ENCODE data around the gene HNRNPUL1. TPM values are rescaled to one million over a fixed set of nuclear protein-coding genes. Genes with fewer than 3 reads are reported as not detected.

HNRNPUL1 gene
- total and polyA plus RNA-seq, 2 of the 8 experiments (the other 6 are each of a cell fraction or from before 2014, with no cell fraction given) = 99.5 to 264 TPM

- H4K5ac ChIP-seq (ENCODE audit: insufficient read length, low read depth, low read length) = no peak overlapping the region
- H2BK5ac ChIP-seq (ENCODE audit: low read depth, low read length) = no peak overlapping the region
- no peak overlapping the region for H2BK20ac ChIP-seq (ENCODE audit: low read length)
- H3K4me2 ChIP-seq (ENCODE audit: insufficient read depth in 1 of 2, low read depth in 2 of 2, low read length in 2 of 2) = no peak overlapping the region
- peaks cover 0 to 11% of the 10 kb centered on the region in 2 experiments for H4K20me1 ChIP-seq (replicated peaks in 1 of 2; ENCODE audit: control insufficient read depth in 1 of 2, insufficient read depth in 2 of 2, low read length in 2 of 2)
- H3K9me3 ChIP-seq (ENCODE audit: insufficient read depth in 2 of 2, low read depth in 1 of 2, low read length in 1 of 2) = no peaks in the 10 kb centered on the region
- DNase-seq (ENCODE audit: low read depth in 1 of 2, low spot score in 2 of 2) = no peak
- no peaks in the 10 kb centered on the region for H3K27me3 ChIP-seq (replicated peaks in 1 of 4; ENCODE audit: control insufficient read depth in 3 of 4, extremely low read depth in 1 of 4, insufficient read depth in 3 of 4, low read length in 3 of 4)
- H3K4ac ChIP-seq (replicated peaks; ENCODE audit: insufficient read length, low read depth, low read length) = no peak overlapping the region
- H2BK15ac ChIP-seq (ENCODE audit: low read length) = no peak overlapping the region
- no peak overlapping the region for H3K18ac ChIP-seq (ENCODE audit: extremely low read depth, low read length)
- H3K79me1 ChIP-seq (ENCODE audit: low read depth, low read length) = 0 out of 2 replicates have a peak, but pooled peaks cover 4% of the 10 kb centered on the region
- H3K27ac ChIP-seq (ENCODE audit: low read depth, low read length) = no peak overlapping the region
- FAIRE-seq = no peak
- peaks cover 10% of the 10 kb centered on the region; the same call in 1 of the 2 replicates for H3K23me2 ChIP-seq (ENCODE audit: low read depth, low read length)
- WGBS, 2 experiments (ENCODE audit: extremely low coverage in 1 of 2, insufficient coverage in 1 of 2, insufficient read length in 1 of 2, insufficient replicate concordance in 2 of 2, low coverage in 1 of 2, low lambda C conversion rate in 2 of 2, missing lambda C conversion rate in 1 of 2) = 95% methylated on average over 8 of the region's 8 CpGs; no CpG with 5 or more reads in 1 of the 2 experiments
- no peak overlapping the region for H4K91ac ChIP-seq (replicated peaks; ENCODE audit: insufficient read length, low read length)
- POLR2A ChIA-PET (ENCODE audit: partially characterized antibody) = interaction anchor here (0.7 to 7.5 kb wide), 5 partner anchors 8 to 37 kb away, joined by 3 to 49 read pairs (median 3); partner anchors contain the start of gene HNRNPUL1
- H4K8ac ChIP-seq (ENCODE audit: extremely low read depth, insufficient read depth, low read length) = no peak overlapping the region
- H2AK5ac ChIP-seq (ENCODE audit: low read depth, low read length) = no peak overlapping the region
- CTCF ChIA-PET (ENCODE audit: partially characterized antibody) = interaction anchor here (0.6 to 1.9 kb wide), 4 partner anchors 16 to 30 kb away, joined by 3 to 8 read pairs (median 5); no protein-coding TSS in a partner anchor
- no peak overlapping the region for H3K23ac ChIP-seq (ENCODE audit: insufficient read length)
- no peak overlapping the region for H2BK12ac ChIP-seq (ENCODE audit: low read depth, low read length)
- no peak overlapping the region for H3K4me3 ChIP-seq (ENCODE audit: extremely low read depth in 1 of 4, insufficient read depth in 2 of 4, low read depth in 3 of 4, low read length in 4 of 4)
- no peak overlapping the region for H3K56ac ChIP-seq (replicated peaks; ENCODE audit: insufficient read length, low read depth, low read length)
- H3K9ac ChIP-seq (replicated peaks in 1 of 4; ENCODE audit: extremely low read depth in 1 of 4, low read depth in 3 of 4, low read length in 3 of 4) = no peak overlapping the region
- H3K36me3 ChIP-seq (ENCODE audit: control insufficient read depth in 2 of 4, insufficient read depth in 4 of 4, low read length in 3 of 4) = peaks cover 2 to 29% (median 3%) of the 10 kb centered on the region in 4 experiments; a peak in 5 of 8 replicates
- H3K79me2 ChIP-seq (ENCODE audit: control insufficient read depth in 1 of 2, insufficient read depth in 2 of 2, low read length in 2 of 2) = no peaks in the 10 kb centered on the region
- no peaks in the 10 kb centered on the region; a peak in 1 of 7 replicates for H3K4me1 ChIP-seq (replicated peaks in 1 of 4; ENCODE audit: control insufficient read depth in 3 of 4, insufficient read depth in 4 of 4, low read length in 3 of 4)
- no peak overlapping the region for H3K14ac ChIP-seq (ENCODE audit: insufficient read length)
- TF ChIP-seq SP1 (IDR thresholded peaks at IDR 0.05; ENCODE audit: low read depth, low read length) (no peak), JUND (IDR thresholded peaks at IDR 0.05; ENCODE audit: low read length) (no peak), PHF8 (conservative IDR thresholded peaks at IDR 0.05; ENCODE audit: low read depth, low read length) (no peak), EGR1 (IDR thresholded peaks at IDR 0.05; ENCODE audit: borderline replicate concordance, low read depth, low read length) (no peak), RBBP5 (IDR thresholded peaks at IDR 0.05; ENCODE audit: borderline replicate concordance, low read depth, low read length) (no peak), CHD2 (IDR thresholded peaks at IDR 0.05; ENCODE audit: low read length) (no peak), TAF7 (optimal IDR thresholded peaks at IDR 0.05; ENCODE audit: borderline replicate concordance, low read depth, low read length) (no peak), POLR2AphosphoS5 (IDR thresholded peaks at IDR 0.05; ENCODE audit: low read depth, low read length) (no peak), RXRA (IDR thresholded peaks at IDR 0.05; ENCODE audit: insufficient read depth, low read depth, low read length) (no peak), SRF (IDR thresholded peaks at IDR 0.05; ENCODE audit: low read depth, low read length) (no peak), KDM4A (IDR thresholded peaks at IDR 0.05; ENCODE audit: low read depth, low read length, severe bottlenecking) (no peak), GTF2F1 (IDR thresholded peaks at IDR 0.05; ENCODE audit: borderline replicate concordance, low read depth, low read length) (no peak), SIX5 (IDR thresholded peaks at IDR 0.05; ENCODE audit: low read depth, low read length) (no peak), GABPA (IDR thresholded peaks at IDR 0.05; ENCODE audit: borderline replicate concordance, insufficient read depth, low read length) (no peak)
- H2AFZ ChIP-seq (ENCODE audit: low read length) = no peak overlapping the region
- no peak overlapping the region for H2BK120ac ChIP-seq (replicated peaks; ENCODE audit: low read depth, low read length)
Observed at GRCh38 chr19:41232686-41233085, 31.5 kb upstream of the HNRNPUL1 start.
